ENCODE results near the gene CXCL16. TPM values are rescaled to one million over a fixed set of nuclear protein-coding genes. Genes with fewer than 3 reads are reported as not detected.

The CXCL16 gene
- total RNA-seq, 1 experiment from 2014 or later = 0.41 TPM

DNA sequence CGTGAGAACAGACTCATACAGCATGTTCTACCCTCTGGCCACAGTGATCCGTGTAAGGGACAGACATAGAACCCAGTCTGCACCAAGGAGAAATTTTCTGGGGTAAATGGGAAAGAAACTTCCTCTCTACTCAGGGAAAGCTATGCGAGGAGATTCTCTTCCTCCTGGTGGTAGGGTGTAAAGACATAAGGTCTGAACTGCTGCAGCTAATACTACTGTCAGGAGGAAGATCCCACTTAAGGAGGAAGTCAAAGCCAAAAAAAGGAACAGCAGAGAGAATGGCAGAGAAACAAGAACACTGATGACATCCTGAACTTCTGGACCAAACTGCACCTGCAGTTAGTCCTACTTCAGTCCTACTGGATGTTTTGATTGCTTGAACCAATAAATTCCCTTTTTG lies 24.9 kb upstream of the CXCL16 start:
- DNase-seq (ENCODE audit: low read depth) = no peak
- in situ Hi-C loops (cut with HindIII; ENCODE audit: low pct_unique_long_range_greater_than_20kb, low sequenced_read_pairs) = no loop called here

DNA sequence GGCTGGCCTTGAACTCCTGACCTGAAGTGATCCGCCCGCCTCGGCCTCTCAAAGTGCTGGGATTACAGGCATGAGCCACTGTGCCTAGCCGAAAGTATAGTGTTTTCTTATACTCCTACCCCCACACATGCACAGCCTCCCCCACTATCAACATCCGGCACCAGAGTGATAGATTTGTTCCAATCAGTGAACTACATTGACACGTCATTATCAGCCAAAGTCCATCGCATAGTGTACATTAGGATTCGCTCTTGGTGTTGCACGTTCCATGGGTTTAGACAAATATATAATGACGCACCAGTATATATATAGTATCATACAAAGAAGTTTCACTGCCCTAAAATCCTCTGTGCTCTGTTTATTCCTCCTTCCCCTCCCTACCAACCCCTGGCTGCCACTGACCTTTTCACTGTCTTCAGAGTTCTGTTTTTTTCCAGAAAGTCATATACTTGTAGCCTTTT lies 20.1 kb upstream of the CXCL16 start:
- in situ Hi-C loops (cut with HindIII; ENCODE audit: low pct_unique_long_range_greater_than_20kb, low sequenced_read_pairs) = no loop called here
- no peak for DNase-seq (ENCODE audit: low read depth)

DNA sequence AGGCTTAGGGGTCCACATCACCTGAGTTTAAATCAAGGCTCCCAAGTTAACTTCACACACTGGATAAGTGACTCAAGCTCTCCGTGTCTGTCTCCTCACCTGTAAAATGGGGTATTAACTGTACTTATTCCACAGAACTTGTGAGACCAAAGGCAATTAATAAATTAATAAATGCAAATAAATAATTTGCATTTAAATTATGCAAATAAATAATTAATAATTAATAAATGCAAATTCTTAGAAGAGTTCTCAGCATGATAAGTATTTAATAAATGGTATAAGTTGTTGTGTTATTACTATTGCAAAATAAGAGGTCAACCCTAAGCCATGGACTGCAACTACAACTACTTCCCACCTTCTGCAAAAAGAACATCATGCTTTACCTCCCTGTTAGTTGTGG lies 13.7 kb upstream of the CXCL16 start:
- no peak for DNase-seq (ENCODE audit: low read depth)
- in situ Hi-C loops (cut with HindIII; ENCODE audit: low pct_unique_long_range_greater_than_20kb, low sequenced_read_pairs) = no loop called here

- in situ Hi-C loops (cut with HindIII; ENCODE audit: low pct_unique_long_range_greater_than_20kb, low sequenced_read_pairs) = no loop called here
- no peak for DNase-seq (ENCODE audit: low read depth)
Observed at GRCh38 chr17:4751932-4752331, 12.2 kb upstream of the CXCL16 start.

GRCh38 chr17:4750606-4751005 lies 10.9 kb upstream of the CXCL16 start:
- in situ Hi-C loops (cut with HindIII; ENCODE audit: low pct_unique_long_range_greater_than_20kb, low sequenced_read_pairs) = no loop called here
- no peak for DNase-seq (ENCODE audit: low read depth)

- in situ Hi-C loops (cut with HindIII; ENCODE audit: low pct_unique_long_range_greater_than_20kb, low sequenced_read_pairs) = no loop called here
- DNase-seq (ENCODE audit: low read depth) = no peak
Observed at GRCh38 chr17:4748686-4749085, 9.0 kb upstream of the CXCL16 start.

DNA sequence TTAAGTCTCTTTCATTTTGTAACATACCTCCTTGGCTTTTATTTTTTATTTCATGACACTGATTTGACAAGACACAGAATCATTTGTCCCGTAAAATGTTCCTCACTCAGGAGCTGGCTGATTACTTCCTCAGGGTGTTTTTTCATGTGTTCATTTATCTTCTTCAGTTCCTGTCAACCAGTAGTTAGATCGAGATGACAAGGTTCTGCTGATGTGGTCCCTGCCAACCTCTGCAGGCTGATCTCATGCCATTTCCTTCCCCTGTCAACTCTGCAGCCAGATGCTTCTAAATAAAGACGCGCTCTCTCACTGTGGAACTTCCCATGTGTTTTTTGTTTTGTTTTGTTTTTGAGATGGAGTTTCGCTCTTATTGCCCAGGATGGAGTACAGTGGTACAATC lies 8.1 kb upstream of the CXCL16 start:
- in situ Hi-C loops (cut with HindIII; ENCODE audit: low pct_unique_long_range_greater_than_20kb, low sequenced_read_pairs) = no loop called here
- DNase-seq (ENCODE audit: low read depth) = no peak

DNA sequence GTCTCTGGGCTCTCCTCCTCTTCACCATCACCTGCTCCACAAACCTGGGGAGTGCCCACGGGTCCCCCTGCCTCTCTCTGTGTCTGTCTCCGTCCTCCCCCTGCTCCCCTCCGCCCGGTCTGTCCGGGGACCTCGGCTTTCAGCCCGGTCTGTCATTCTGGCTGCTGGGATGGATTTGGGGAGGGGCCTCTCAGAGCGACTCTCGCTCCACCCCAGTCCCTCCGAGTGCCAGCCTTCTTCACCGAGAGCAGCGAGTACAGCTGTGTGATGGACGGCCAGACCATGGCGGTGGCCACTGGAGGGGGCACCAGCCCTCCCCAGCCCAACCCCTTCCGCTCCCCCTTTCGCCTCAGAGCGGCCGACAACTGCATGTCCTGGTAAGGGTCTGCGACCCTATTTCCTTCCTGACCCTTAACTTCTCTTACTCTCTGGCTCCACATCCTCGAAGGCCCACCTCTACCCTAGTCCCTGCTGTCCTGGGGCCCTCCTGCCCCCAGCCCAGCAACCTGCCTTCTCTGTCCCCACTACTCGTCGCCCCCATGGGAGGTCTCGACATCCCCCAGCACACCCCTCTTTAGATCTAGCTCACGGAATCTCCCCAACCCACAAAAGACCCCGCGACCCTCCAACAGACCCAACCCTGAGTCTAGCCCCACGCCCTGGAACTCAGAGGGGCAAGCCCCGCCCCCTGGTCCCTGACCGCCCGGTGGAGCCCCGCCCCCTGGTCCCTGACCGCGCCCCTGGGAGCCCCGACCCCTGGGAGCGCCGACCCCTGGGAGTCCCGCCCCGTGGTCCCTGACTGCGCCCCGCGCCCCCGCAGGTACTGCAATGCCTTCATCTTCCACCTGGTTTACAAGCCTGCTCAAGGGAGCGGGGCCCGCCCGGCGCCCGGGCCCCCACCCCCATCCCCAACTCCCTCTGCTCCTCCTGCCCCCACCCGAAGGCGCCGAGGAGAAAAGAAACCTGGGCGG lies 5.6 kb upstream of the CXCL16 start:
- no peak for DNase-seq (ENCODE audit: low read depth)
- in situ Hi-C loops (cut with HindIII; ENCODE audit: low pct_unique_long_range_greater_than_20kb, low sequenced_read_pairs) = no loop called here

GRCh38 chr17:4743898-4744297 lies 4.2 kb upstream of the CXCL16 start:
- in situ Hi-C loops (cut with HindIII; ENCODE audit: low pct_unique_long_range_greater_than_20kb, low sequenced_read_pairs) = no loop called here
- no peak for DNase-seq (ENCODE audit: low read depth)

DNA sequence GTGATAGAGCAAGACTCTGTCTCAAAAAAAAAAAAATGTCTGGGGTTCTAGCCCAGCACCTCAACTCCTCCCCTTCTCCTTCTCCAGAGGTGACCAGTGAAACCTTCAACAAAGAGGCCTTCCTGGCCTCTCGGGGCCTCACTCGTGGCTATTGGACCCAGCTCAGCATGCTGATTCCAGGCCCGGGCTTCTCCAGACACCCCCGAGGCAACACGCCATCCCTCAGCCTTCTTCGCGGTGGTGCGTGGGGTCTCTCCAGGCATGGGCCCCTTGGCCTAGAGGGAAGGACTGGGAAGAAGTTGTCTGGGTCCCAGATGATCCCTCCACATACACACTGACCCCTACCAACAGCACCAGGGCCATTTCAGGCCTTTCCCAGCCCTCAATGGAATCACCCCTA lies 3.5 kb upstream of the CXCL16 start:
- in situ Hi-C loops (cut with HindIII; ENCODE audit: low pct_unique_long_range_greater_than_20kb, low sequenced_read_pairs) = no loop called here

DNA sequence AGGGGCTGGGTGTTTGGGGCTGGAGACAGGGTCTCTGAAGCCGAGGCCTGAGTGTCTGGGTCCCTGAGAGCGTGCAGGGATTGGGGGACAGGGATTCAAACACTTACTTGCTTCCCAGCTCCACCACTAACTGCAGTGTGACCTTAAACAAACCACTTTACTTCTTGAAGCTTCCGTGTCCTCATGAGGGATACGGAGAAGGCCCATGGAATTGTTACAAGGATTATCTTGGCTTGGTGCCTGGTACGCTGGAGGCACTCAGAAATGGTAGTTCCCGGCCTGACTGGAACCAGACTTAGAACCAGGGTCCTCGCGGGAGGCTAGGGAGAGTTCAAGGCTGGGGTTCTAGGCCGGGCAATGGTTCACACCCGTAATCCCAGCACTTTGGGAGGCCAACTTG lies 2.9 kb upstream of the CXCL16 start:
- in situ Hi-C loops (cut with HindIII; ENCODE audit: low pct_unique_long_range_greater_than_20kb, low sequenced_read_pairs) = no loop called here

More for the DNA sequence above, 3.5 kb upstream of the CXCL16 start:
- no peak for DNase-seq (ENCODE audit: low read depth)

DNA sequence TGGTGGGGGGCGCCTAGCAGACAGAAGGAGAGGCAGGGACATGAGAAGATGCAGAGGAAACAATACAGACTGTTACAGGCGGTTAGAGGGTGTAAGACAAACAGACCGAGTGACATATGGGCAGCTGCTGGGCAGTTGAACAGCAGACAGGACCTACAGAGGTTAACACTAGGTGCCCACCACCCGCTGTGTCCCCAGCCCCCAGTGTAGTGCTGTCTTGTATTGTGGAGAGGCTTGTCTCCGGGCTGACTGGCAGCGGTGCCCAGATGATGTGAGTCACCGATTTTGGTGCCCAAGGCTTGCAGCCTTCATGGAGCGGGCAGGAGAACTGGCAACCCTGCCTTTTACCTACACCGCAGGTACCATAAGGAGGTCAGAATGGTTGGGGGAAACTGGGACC lies 2.4 kb upstream of the CXCL16 start:
- no peak for DNase-seq (ENCODE audit: low read depth)
- in situ Hi-C loops (cut with HindIII; ENCODE audit: low pct_unique_long_range_greater_than_20kb, low sequenced_read_pairs) = no loop called here

More for the DNA sequence above, 2.9 kb upstream of the CXCL16 start:
- no peak for DNase-seq (ENCODE audit: low read depth)

- no peak for DNase-seq (ENCODE audit: low read depth)
- in situ Hi-C loops (cut with HindIII; ENCODE audit: low pct_unique_long_range_greater_than_20kb, low sequenced_read_pairs) = no loop called here
Observed at GRCh38 chr17:4741544-4741943, 1.8 kb upstream of the CXCL16 start.

DNA sequence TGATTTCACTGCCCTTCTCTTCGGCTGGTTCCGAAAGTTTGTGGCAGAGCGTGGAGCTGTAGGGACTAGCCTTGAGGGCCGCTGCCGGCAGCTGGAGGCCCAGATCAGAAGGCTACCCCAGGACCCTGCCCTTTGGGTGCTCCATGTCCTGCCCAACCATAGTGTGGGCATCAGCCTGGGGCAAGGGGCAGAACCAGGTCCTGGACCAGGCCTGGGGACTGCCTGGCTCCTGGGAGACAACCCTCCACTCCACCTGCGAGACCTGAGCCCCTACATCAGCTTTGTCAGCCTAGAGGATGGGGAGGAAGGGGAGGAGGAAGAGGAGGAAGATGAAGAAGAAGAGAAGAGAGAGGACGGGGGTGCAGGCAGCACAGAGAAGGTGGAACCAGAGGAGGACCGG lies 856 bp upstream of the CXCL16 start:
- in situ Hi-C loops (cut with HindIII; ENCODE audit: low pct_unique_long_range_greater_than_20kb, low sequenced_read_pairs) = no loop called here
- no peak for DNase-seq (ENCODE audit: low read depth)

DNA sequence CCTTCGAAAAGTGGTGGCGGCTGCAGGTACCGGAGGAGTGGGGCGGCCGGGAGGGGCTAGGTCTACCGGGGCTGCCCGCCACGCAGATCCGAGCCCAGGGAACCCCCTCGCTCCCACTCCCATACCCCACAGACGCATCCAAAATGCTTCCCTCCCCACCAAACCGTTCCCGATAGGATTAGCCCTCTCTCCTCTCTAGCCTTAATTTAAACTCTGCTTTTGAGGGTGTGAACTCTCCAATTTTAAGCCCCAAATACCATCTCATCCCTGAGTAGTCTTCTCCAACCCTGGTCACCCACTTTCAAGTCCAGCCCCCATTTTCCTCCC lies 260 bp upstream of the CXCL16 start:
- DNase-seq (ENCODE audit: low read depth) = no peak
- in situ Hi-C loops (cut with HindIII; ENCODE audit: low pct_unique_long_range_greater_than_20kb, low sequenced_read_pairs) = no loop called here

- in situ Hi-C loops (cut with HindIII; ENCODE audit: low pct_unique_long_range_greater_than_20kb, low sequenced_read_pairs) = no loop called here
- DNase-seq (ENCODE audit: low read depth) = no peak
Observed at GRCh38 chr17:4738136-4739121, 1.3 kb downstream of the CXCL16 start.

DNA sequence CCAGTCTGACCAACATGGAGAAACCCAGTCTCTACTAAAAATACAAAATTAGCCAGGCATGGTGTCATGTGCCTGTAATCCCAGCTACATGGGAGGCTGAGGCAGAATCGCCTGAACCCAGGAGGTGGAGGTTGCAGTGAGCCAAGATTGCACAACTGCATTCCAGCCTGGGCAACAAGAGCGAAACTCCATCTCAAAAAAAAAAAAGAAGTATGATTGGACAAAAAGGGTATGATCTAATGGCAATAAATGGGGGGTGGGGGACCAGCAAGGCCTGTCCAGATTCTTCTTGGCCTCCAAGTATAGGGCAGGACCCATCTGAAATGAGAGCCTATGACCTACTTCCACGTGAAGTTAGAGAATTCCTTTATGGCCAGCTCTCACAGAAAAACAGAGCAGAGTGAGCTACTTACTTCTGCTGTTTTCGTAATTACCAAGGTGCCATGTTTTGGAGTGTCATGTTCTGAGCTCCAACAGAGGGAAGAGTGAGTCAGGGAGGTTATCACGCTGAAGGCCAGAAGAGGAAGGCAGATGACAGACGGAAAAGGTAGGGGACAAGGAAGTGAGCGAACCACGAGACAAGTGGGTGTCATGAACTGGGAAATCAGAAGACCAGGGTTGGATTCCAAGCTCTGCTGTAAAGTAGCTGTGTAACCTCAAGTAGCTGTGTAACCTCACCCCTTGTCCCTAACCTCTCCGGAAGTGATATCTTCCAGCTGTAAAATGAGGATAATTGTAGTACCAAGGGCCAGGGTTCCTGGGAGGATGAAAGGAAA lies 3.7 kb downstream of the CXCL16 start:
- no peak for DNase-seq (ENCODE audit: low read depth)
- in situ Hi-C loops (cut with HindIII; ENCODE audit: low pct_unique_long_range_greater_than_20kb, low sequenced_read_pairs) = no loop called here

GRCh38 chr17:4734857-4735475 lies 4.8 kb downstream of the CXCL16 start:
- in situ Hi-C loops (cut with HindIII; ENCODE audit: low pct_unique_long_range_greater_than_20kb, low sequenced_read_pairs) = no loop called here
- DNase-seq (ENCODE audit: low read depth) = no peak
